ENCODE data around the gene DEFB108B.
"Not testable (repeated sequence)": the region's sequence is repeated elsewhere in the genome, so short reads cannot be mapped to it uniquely, and the experiment has no call there.

DNA sequence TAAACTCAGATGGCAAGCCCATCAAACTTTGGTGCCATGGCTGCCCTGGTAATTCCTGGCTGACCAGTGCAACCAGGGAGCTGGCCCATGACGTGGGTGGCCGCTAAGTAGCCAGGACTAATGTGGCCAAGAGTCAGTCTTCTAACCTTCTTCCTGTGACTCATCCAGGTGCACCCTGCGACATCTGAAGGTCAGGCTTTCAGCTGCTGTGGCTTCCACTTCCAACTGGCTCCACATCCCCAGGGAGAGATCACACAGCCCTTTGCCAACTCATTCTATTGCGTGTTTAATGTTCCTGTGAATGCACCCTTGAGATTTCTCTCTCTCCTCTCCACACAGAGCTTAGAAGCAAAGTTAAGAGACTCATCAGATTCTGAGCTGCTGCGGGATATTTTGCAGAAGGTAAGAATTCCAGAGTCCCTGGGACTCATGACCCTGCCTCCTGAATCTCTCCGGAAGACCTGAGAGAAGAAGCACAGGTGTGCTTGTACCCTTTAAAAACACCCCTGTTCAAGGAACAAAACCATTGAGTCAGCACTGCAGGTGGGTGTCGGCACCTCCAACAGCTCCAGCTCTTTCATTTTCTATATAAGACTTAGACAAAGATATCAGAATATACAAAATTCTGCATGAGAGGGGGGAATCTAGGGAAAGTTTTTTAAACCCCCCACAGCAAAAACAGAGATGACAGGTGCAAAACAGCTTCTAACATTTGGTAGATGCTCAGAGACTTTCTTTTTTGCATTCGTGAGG, 43.4 kb upstream of the DEFB108B start:
- TF ChIP-seq, protein P1, sequence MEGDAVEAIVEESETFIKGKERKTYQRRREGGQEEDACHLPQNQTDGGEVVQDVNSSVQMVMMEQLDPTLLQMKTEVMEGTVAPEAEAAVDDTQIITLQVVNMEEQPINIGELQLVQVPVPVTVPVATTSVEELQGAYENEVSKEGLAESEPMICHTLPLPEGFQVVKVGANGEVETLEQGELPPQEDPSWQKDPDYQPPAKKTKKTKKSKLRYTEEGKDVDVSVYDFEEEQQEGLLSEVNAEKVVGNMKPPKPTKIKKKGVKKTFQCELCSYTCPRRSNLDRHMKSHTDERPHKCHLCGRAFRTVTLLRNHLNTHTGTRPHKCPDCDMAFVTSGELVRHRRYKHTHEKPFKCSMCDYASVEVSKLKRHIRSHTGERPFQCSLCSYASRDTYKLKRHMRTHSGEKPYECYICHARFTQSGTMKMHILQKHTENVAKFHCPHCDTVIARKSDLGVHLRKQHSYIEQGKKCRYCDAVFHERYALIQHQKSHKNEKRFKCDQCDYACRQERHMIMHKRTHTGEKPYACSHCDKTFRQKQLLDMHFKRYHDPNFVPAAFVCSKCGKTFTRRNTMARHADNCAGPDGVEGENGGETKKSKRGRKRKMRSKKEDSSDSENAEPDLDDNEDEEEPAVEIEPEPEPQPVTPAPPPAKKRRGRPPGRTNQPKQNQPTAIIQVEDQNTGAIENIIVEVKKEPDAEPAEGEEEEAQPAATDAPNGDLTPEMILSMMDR (IDR thresholded peaks at IDR 0.05) = not testable (repeated sequence)
- TF ChIP-seq EZH2 (IDR thresholded peaks at IDR 0.05; ENCODE audit: borderline replicate concordance, insufficient read depth, low read depth, low read length, poor library complexity, severe bottlenecking) = not testable (repeated sequence)
